HepG2 (cell line): ENCODE results near the gene SRBD1.

ENCODE experiments used
- ATF6 ChIP-seq: sonication (generic); formaldehyde crosslinking; conservative IDR thresholded peaks from 2 replicates; pipeline ENCODE4 v1.4.0; 2020; ENCODE audit warnings: missing genetic modification reagents
- CTCF ChIP-seq: sonication (generic); formaldehyde crosslinking; IDR thresholded peaks from 2 replicates; pipeline ENCODE4 v1.5.0; 2020; ENCODE audit warnings: mild to moderate bottlenecking, missing genetic modification reagents, moderate library complexity
- EP300 ChIP-seq, 3 experiments: sonication (generic) in 1 of 3; formaldehyde crosslinking in 1 of 3; IDR thresholded peaks; 2 replicates each; pipeline versions ENCODE4 v1.5.1 to v1.6.1; 2011 to 2020; ENCODE audit warnings: low read depth in 2 of 3, low read length in 2 of 3, borderline replicate concordance in 1 of 3, improper control_type of control experiment in 1 of 3, mild to moderate bottlenecking in 1 of 3, missing genetic modification reagents in 1 of 3, moderate library complexity in 1 of 3
- FOXJ3 ChIP-seq: sonication (generic); formaldehyde crosslinking; IDR thresholded peaks from 2 replicates; pipeline ENCODE4 v1.4.0; 2020; ENCODE audit warnings: missing genetic modification reagents, mild to moderate bottlenecking, borderline replicate concordance
- MED13 ChIP-seq: sonication (generic); formaldehyde crosslinking; IDR thresholded peaks from 2 replicates; pipeline ENCODE4 v1.5.0; 2020; ENCODE audit warnings: missing genetic modification reagents
- NR3C1 ChIP-seq: sonication (generic); formaldehyde crosslinking; IDR thresholded peaks from 2 replicates; pipeline ENCODE4 v1.4.0; 2020; ENCODE audit warnings: missing genetic modification reagents
- TCF7L2 ChIP-seq: IDR thresholded peaks from 2 replicates; pipeline ENCODE4 v1.6.1; 2011; ENCODE audit warnings: mild to moderate bottlenecking, low read depth, low read length, moderate library complexity
- ZNF143 ChIP-seq: sonication (generic); formaldehyde crosslinking; IDR thresholded peaks from 2 replicates; pipeline ENCODE4 v1.4.0; 2020; ENCODE audit warnings: missing genetic modification reagents
- ZNF205 ChIP-seq: IDR thresholded peaks from 2 replicates; pipeline ENCODE4 v1.6.1; 2018; ENCODE audit warnings: missing biosample characterization, missing genetic modification reagents
- ZNF280D ChIP-seq: sonication (generic); formaldehyde crosslinking; IDR thresholded peaks from 2 replicates; pipeline ENCODE4 v1.5.1; 2020; ENCODE audit warnings: mild to moderate bottlenecking, missing genetic modification reagents
- ZNF513 ChIP-seq: sonication (generic); formaldehyde crosslinking; conservative IDR thresholded peaks from 2 replicates; pipeline ENCODE4 v1.5.0; 2020; ENCODE audit warnings: missing genetic modification reagents
- ZNF572 ChIP-seq: sonication (generic); formaldehyde crosslinking; IDR thresholded peaks from 2 replicates; pipeline ENCODE4 v1.5.1; 2020; ENCODE audit warnings: mild to moderate bottlenecking, missing genetic modification reagents
- ZNF773 ChIP-seq: sonication (generic); formaldehyde crosslinking; IDR thresholded peaks from 2 replicates; pipeline ENCODE4 v1.4.0; 2020; ENCODE audit warnings: missing genetic modification reagents, borderline replicate concordance

GRCh38 chr2:45583977-45584376 is 27.1 kb downstream of the SRBD1 start:
- TF ChIP-seq ZNF280D (CRISPR knock-in tag) (no peak), TCF7L2 (no peak), ZNF773 (no peak), NR3C1 (no peak), ZNF143 (no peak), ATF6 (CRISPR knock-in tag) (no peak), EP300 (IDR thresholded peaks at IDR 0.05; ENCODE audit: low read depth in 2 of 2, low read length in 2 of 2) (no peak), EP300 (CRISPR knock-in tag; IDR thresholded peaks at IDR 0.05; ENCODE audit: borderline replicate concordance) (no peak), CTCF (no peak), MED13 (CRISPR knock-in tag) (no peak), ZNF572 (CRISPR knock-in tag) (no peak), ZNF513 (no peak), ZNF205 (CRISPR knock-in tag) (no peak), FOXJ3 (CRISPR knock-in tag) (no peak)
